ENCODE data around the gene LCP1.

LCP1 gene

DNA sequence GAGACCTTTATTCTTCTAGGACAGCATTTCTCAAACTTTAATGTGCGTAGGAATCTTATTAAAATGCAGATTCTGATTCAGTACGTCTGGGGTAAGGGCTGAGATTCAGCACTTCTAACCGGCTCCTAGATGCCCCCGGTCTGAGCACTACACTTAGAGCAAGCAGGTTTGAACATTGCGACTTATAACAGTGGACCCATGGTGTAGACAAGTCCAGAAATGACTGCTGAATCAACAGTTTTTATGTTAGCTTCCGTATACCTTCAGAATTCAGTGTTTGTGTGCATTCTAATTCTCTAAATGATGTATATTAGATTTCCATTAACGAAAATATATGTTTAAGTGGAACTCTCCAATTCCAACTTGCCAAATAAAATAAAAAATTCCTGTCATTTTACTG, 59.7 kb downstream of the LCP1 start:
- Histone ChIP-seq H3K9me3 (ENCODE audit: severe bottlenecking) (no peaks in the 10 kb centered on the region), H3K27me3 (ENCODE audit: insufficient read depth, poor library complexity, severe bottlenecking) (no peaks in the 10 kb centered on the region), H3K27ac (ENCODE audit: poor library complexity, severe bottlenecking) (no peak overlapping the region), H3K4me3 (ENCODE audit: severe bottlenecking) (no peak overlapping the region), H3K36me3 (ENCODE audit: low read depth) (no peaks in the 10 kb centered on the region), H3K4me1 (ENCODE audit: insufficient read depth, poor library complexity, severe bottlenecking) (peaks cover 16% of the 10 kb centered on the region)
- ATAC-seq (ENCODE audit: low read depth) (no peak), DNase-seq (ENCODE audit: low spot score) (no peak)
- TF ChIP-seq, protein P1, sequence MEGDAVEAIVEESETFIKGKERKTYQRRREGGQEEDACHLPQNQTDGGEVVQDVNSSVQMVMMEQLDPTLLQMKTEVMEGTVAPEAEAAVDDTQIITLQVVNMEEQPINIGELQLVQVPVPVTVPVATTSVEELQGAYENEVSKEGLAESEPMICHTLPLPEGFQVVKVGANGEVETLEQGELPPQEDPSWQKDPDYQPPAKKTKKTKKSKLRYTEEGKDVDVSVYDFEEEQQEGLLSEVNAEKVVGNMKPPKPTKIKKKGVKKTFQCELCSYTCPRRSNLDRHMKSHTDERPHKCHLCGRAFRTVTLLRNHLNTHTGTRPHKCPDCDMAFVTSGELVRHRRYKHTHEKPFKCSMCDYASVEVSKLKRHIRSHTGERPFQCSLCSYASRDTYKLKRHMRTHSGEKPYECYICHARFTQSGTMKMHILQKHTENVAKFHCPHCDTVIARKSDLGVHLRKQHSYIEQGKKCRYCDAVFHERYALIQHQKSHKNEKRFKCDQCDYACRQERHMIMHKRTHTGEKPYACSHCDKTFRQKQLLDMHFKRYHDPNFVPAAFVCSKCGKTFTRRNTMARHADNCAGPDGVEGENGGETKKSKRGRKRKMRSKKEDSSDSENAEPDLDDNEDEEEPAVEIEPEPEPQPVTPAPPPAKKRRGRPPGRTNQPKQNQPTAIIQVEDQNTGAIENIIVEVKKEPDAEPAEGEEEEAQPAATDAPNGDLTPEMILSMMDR (IDR thresholded peaks at IDR 0.05; ENCODE audit: poor library complexity, severe bottlenecking) = no peak

DNA sequence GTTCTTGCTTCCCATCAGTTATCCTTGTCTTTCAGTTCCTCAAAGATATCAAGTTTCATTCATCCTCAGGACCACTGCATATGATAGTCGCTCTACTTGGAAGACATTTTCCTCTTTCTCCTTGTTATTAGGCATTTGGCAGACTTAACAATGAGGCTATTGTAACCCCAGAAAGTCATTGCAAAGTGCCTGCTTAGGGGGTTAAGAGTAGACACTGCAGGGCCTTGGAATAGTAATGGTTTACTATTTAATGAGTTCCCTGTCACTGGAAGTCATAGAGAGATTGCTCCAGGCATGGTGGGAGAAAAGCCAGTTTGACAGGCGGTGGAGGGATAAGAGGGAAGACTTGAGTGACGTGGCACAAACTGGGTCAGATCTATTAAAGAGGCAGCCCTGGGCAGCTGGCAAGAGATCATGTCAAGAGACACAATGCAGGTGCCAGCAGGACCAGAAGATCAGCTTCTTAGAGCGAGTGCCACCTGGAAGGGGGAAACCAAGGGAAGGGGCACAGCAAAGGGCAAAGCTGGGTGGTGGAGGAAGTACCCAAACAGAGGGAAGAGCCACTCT, 60.3 kb downstream of the LCP1 start:
- TF ChIP-seq, protein P1 (IDR thresholded peaks at IDR 0.05; ENCODE audit: poor library complexity, severe bottlenecking) = no peak

DNA sequence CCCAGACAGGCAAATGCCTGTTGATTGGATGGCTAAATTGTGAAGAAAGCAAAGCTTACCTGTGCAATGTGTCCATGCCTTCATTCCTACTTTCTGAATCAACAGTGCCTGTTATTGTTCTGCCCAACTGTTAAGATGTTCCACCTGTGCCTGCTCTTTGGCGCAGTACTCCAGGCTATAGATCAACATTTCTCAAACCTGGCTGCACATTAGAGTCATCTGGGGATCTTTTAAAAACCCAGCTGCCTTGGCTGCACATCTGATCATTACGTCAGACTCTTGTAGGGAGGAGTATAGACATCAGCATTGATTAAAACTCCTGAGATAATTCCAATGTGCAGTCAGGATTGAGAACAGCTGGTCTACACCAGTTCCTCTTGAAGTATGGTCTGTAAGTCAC, 60.9 kb downstream of the LCP1 start:
- H3K9me3 ChIP-seq (ENCODE audit: severe bottlenecking) = no peaks in the 10 kb centered on the region
- no peak overlapping the region for H3K4me3 ChIP-seq (ENCODE audit: severe bottlenecking)
- H3K27ac ChIP-seq (ENCODE audit: poor library complexity, severe bottlenecking) = no peak overlapping the region
- DNase-seq (ENCODE audit: low spot score) = no peak
- no peaks in the 10 kb centered on the region for H3K36me3 ChIP-seq (ENCODE audit: low read depth)
- H3K27me3 ChIP-seq (ENCODE audit: insufficient read depth, poor library complexity, severe bottlenecking) = no peaks in the 10 kb centered on the region
- no peak for ATAC-seq (ENCODE audit: low read depth)
- peaks cover 15% of the 10 kb centered on the region for H3K4me1 ChIP-seq (ENCODE audit: insufficient read depth, poor library complexity, severe bottlenecking)
- TF ChIP-seq, protein P1 (IDR thresholded peaks at IDR 0.05; ENCODE audit: poor library complexity, severe bottlenecking) = no peak

More for the DNA sequence above, 60.3 kb downstream of the LCP1 start:
- Histone ChIP-seq H3K4me1 (ENCODE audit: insufficient read depth, poor library complexity, severe bottlenecking) (peaks cover 16% of the 10 kb centered on the region), H3K9me3 (ENCODE audit: severe bottlenecking) (no peaks in the 10 kb centered on the region), H3K27me3 (ENCODE audit: insufficient read depth, poor library complexity, severe bottlenecking) (no peaks in the 10 kb centered on the region), H3K4me3 (ENCODE audit: severe bottlenecking) (no peak overlapping the region), H3K36me3 (ENCODE audit: low read depth) (no peaks in the 10 kb centered on the region), H3K27ac (ENCODE audit: poor library complexity, severe bottlenecking) (no peak overlapping the region)
- DNase-seq (ENCODE audit: low spot score) (no peak), ATAC-seq (ENCODE audit: low read depth) (no peak)

DNA sequence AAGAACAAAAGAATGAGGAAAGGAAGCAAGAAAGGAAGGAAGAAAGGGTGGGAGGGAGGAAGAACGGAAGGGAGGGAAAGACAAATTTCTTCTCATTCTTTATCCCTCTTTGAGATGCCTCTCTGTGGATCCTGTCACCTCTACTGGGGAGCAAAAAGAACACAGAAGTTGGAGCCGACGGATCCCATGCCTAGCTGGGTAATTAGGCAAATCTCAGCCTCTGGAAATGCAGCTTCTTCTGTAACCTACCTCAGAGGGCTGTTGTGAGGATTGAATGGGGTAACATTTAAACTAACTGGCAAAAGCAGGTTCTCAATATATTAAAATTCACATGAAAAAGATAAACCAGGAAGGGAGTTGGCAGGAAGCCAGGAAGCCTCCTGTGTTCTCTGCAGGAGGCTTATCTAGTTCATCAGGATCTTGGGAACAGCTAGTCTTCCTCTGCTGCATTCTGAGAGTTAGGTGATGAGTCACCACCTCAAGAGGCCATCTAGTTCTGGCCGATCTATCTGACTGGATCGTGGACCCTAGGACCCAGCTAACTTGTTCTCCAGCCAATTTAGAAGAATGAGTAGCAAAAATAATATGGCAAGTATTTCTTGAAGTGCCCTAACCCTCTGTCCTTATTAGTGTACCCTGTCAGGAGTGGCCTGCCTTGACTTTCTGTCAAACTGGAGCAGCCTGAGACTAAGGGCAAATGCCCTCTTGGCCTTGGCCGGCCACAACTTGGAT, 61.9 kb downstream of the LCP1 start:
- TF ChIP-seq, protein P1 (IDR thresholded peaks at IDR 0.05; ENCODE audit: poor library complexity, severe bottlenecking) = no peak
- Histone ChIP-seq H3K4me1 (ENCODE audit: insufficient read depth, poor library complexity, severe bottlenecking) (peaks cover 9% of the 10 kb centered on the region), H3K27ac (ENCODE audit: poor library complexity, severe bottlenecking) (no peak overlapping the region), H3K4me3 (ENCODE audit: severe bottlenecking) (no peak overlapping the region), H3K36me3 (ENCODE audit: low read depth) (no peaks in the 10 kb centered on the region), H3K27me3 (ENCODE audit: insufficient read depth, poor library complexity, severe bottlenecking) (no peaks in the 10 kb centered on the region), H3K9me3 (ENCODE audit: severe bottlenecking) (no peaks in the 10 kb centered on the region)
- ATAC-seq (ENCODE audit: low read depth) (peak; percentile 80), DNase-seq (ENCODE audit: low spot score) (no peak)
